SK-N-MC (cell line): ENCODE data around the gene GZMA.
"Not testable (repeated sequence)": the region's sequence is repeated elsewhere in the genome, so short reads cannot be mapped to it uniquely, and the experiment has no call there.

Experiments
- DNase-seq: peaks from one replicate; pipeline ENCODE4 v3.0.0-alpha.2; 2011; ENCODE audit warnings: low read depth, low spot score
- H3K27ac ChIP-seq: fragments of 200-600 bp; sonication (generic); 2 replicates; pipeline ENCODE4 v1.5.1; 2016; ENCODE audit warnings: mixed run types
- H3K36me3 ChIP-seq: fragments of 200-600 bp; sonication (generic); 2 replicates; pipeline ENCODE4 v1.6.1; 2017; ENCODE audit warnings: antibody characterized with exemption, low read length, mixed read lengths; ENCODE audit not compliant: insufficient read depth
- H3K4me3 ChIP-seq: fragments of 200-600 bp; sonication (generic); 2 replicates; pipeline ENCODE4 v1.5.1; 2016
- H3K9ac ChIP-seq: fragments of 200-600 bp; sonication (generic); 2 replicates; pipeline ENCODE4 v1.8.0; 2017; ENCODE audit warnings: mixed run types, mixed read lengths; ENCODE audit not compliant: insufficient read length
- H3K9me3 ChIP-seq: fragments of 200-600 bp; sonication (generic); 2 replicates; pipeline ENCODE4 v1.6.1; 2017; ENCODE audit warnings: low read depth, mild to moderate bottlenecking, antibody characterized with exemption, low read length, moderate library complexity, mixed read lengths
- EZH2 ChIP-seq: fragments of 200-600 bp; sonication (generic); IDR thresholded peaks from one replicate; pipeline ENCODE4 v1.6.1; 2017; ENCODE audit warnings: antibody characterized with exemption
- FOXP2 ChIP-seq: optimal IDR thresholded peaks from 2 replicates; pipeline ENCODE3; 2011; ENCODE audit warnings: mild to moderate bottlenecking, moderate library complexity; ENCODE audit not compliant: insufficient read depth; ENCODE audit errors: extremely low read length, control extremely low read depth
- POLR2AphosphoS5 ChIP-seq: IDR thresholded peaks from 2 replicates; pipeline ENCODE4 v1.6.1; 2012; ENCODE audit warnings: mild to moderate bottlenecking, low read depth, low read length, borderline replicate concordance

GZMA gene

DNA sequence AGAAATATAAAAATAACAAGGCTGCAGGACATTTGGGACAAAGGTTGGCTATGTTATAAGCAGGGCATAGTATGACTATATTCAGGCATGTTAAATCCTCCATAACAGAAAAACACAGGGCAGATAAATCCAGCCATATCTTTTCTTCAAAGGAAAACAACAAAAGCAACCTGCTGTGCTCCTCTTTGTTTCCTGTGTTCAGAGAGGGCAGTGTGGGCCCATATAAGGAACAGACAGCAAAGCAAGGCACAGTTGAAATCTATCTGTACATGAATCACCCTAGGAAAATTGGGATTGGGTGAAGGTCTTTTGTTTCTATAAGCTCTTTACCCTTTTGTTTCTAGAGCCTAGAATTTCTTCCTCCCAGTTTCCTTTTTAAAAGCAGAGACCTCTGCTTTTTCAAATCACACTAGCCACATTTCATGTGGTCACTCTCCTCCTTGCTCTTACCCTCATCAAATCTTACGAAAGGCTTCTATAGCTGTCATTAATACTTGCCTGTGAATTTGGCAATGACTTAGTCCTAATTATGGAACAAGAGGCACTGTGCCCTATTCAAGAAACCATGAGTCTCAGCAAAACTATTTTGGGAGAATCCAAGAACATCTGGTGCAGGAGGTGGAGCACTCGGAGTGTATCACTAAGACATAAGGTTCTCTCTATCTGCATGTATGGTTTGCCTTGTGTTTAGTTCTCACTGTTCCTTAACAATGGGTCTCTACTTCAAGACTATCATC lies 1.8 kb downstream of the GZMA start:
- Histone ChIP-seq H3K27ac (no peak overlapping the region), H3K36me3 (no peaks in the 10 kb centered on the region), H3K9me3 (no peaks in the 10 kb centered on the region), H3K4me3 (no peak overlapping the region), H3K9ac (no peak overlapping the region)
- TF ChIP-seq FOXP2 (no peak), POLR2AphosphoS5 (no peak), EZH2 (no peak)
- no peak for DNase-seq

DNA sequence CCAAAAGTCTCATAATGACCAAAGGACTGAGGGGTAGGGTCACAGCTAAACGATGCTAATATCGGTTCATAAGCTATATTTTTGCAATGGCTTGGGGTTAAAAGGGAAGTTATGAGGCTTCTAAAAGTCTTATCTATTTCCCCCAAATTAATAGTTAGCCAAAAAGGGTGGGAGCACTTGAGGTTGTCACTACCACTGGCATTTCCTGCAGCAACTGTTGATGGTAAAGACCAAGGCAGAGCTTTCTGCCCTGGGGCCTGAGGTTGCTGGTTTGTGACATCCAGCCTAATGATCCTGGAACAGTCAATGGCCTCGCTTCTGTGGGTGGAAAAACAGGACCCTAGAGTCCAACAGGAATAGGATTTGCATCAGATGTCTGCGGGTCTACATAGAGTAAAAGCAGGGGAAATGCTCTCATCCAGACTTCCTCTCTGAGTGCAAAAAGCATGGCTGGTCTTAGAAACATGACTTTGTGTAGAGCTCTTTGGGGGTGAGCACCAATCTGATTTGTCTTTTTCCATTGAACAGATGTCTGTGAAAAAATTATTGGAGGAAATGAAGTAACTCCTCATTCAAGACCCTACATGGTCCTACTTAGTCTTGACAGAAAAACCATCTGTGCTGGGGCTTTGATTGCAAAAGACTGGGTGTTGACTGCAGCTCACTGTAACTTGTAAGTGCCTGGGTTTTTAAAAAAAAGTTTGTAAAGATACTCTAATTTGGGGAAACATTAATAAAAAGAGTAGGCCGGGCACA lies 2.7 kb downstream of the GZMA start:
- Histone ChIP-seq H3K9ac (no peak overlapping the region), H3K27ac (no peak overlapping the region), H3K36me3 (no peaks in the 10 kb centered on the region), H3K9me3 (no peaks in the 10 kb centered on the region), H3K4me3 (no peak overlapping the region)
- no peak for TF ChIP-seq FOXP2
- no peak for TF ChIP-seq EZH2
- TF ChIP-seq POLR2AphosphoS5, result no peak
- DNase-seq, result no peak

DNA sequence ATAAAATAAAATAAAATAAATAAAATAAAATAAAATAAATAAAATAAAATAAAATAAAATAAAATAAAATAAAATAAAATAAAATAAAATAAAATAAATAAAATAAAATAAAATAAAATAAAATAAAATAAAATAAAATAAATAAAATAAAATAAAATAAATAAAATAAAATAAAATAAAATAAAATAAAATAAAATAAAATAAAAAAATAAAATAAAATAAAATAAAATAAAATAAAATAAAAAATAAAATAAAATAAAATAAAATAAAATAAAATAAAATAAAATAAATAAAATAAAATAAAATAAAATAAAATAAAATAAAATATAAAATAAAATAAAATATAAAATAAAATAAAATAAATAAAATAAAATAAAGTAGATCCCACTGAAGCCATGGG lies 3.5 kb downstream of the GZMA start:
- H3K36me3 ChIP-seq, DNase-seq, H3K9me3 ChIP-seq, H3K27ac ChIP-seq, H3K4me3 ChIP-seq, H3K9ac ChIP-seq: not testable (repeated sequence)

DNA sequence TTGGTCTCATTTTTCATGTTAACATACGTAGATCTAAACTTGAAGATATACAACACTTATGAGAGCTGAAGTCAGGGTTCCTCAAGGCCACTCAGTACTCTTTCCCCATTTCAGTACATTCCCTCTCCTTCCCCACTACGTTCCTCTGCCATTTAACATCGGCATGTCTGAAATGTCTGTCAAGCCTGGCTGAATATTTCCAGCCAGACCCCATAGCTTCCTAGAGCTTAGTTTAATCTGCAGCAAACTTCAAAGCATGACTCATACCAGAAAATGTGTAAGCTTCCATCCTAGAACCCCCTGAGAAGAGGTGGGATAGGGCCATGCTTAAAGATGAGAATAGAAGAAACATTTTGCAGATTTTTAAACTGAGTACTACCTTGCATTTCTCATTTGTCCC lies 6.2 kb downstream of the GZMA start:
- Histone ChIP-seq H3K27ac (no peak overlapping the region), H3K36me3 (no peaks in the 10 kb centered on the region), H3K9ac (no peak overlapping the region), H3K9me3 (no peaks in the 10 kb centered on the region; the same call in 1 of the 2 replicates), H3K4me3 (no peak overlapping the region)
- no peak for DNase-seq
- TF ChIP-seq FOXP2 (no peak), EZH2 (no peak), POLR2AphosphoS5 (no peak)

DNA sequence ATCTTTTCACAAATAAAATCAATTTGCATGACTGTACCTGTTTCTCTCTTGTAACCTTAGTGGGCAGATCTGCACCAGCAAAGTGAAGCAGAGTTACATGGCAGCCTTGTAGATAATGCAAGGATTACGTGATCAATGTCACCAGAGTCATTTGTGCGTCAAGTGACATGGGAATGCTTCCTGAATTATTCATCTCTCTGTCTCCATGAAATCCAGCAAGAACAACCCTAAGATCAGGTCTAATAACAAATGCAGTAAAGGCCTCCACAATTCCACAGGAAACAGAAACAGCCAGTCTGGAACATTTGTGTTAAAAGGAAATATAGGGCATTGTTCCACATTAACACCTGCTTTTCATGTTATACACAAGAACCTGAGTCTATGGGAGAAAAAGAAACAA lies 7.8 kb downstream of the GZMA start:
- Histone ChIP-seq H3K27ac (no peak overlapping the region), H3K36me3 (no peaks in the 10 kb centered on the region), H3K4me3 (no peak overlapping the region), H3K9ac (no peak overlapping the region), H3K9me3 (no peaks in the 10 kb centered on the region; the same call in 1 of the 2 replicates)
- no peak for DNase-seq
- TF ChIP-seq POLR2AphosphoS5, result no peak
- TF ChIP-seq FOXP2, result no peak
- no peak for TF ChIP-seq EZH2

DNA sequence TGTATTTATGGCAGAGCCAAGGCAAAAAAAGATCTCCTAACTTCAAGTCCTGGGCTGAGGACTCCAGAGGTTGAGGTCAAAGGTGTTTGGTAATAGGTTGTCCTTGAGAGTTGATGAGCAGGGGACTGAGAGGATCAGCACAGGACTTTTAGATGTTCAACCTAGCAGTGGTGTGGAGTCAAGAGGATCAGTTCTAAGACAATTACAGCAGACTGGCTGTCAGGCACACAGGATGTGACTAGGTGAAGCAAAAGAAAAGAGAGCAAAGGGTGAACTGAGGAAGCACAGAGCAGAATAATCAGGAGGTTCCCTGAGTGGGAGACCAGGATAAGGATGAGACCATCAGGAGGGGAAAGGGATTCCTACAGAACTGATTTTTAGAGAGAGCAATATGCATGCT lies 10.9 kb downstream of the GZMA start:
- Histone ChIP-seq H3K36me3 (no peaks in the 10 kb centered on the region), H3K4me3 (no peak overlapping the region), H3K9ac (no peak overlapping the region), H3K9me3 (no peaks in the 10 kb centered on the region; the same call in 1 of the 2 replicates), H3K27ac (no peak overlapping the region)
- no peak for DNase-seq
- no peak for TF ChIP-seq POLR2AphosphoS5
- TF ChIP-seq EZH2, result no peak
- no peak for TF ChIP-seq FOXP2

DNA sequence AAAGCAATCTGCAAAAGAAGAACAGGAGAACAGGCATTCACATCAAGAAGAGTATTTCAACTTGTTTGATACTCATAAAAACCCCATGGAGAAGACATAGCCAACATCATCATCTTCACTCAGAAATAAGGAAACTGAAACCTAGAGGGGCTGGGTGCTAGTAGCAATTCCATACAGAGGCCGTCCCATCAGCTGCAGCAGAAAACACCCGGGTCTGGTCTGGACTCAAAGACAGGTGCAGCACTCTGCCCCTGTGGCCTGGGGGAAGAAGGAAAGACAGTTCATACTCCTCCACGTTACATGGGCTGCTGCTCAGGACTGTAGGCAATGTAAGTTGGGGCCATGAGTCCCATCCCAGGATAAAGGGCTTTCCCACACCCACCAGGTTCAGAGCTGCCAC lies 11.6 kb downstream of the GZMA start:
- no peak overlapping the region for H3K4me3 ChIP-seq
- H3K27ac ChIP-seq, result no peak overlapping the region
- H3K9me3 ChIP-seq, result no peaks in the 10 kb centered on the region; the same call in 1 of the 2 replicates
- DNase-seq, result no peak
- no peak for TF ChIP-seq POLR2AphosphoS5
- H3K9ac ChIP-seq, result no peak overlapping the region
- H3K36me3 ChIP-seq, result no peaks in the 10 kb centered on the region

DNA sequence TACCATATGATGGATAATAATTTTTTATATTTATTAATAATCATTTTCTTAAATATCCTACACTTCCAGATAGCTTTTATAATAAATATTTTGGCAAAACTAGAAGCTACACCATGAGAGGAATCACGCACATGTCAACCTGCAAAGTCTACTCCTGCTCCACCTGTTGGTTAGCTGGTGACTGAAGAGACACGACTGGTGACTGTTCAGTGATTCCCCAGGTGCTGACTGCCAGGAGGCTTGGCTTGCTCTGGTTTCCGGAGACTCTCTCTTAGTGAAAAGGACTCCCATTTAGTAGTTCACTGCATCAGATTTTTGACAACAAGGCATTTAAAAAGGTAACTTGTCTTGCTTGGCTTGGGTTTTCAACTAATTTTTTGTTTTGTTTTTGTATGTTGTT lies 20.9 kb downstream of the GZMA start:
- DNase-seq, result no peak
- TF ChIP-seq POLR2AphosphoS5 (no peak), FOXP2 (no peak), EZH2 (no peak)

More for the DNA sequence above, 20.9 kb downstream of the GZMA start:
- no peak overlapping the region for H3K27ac ChIP-seq
- H3K9ac ChIP-seq, result no peak overlapping the region
- no peak overlapping the region for H3K4me3 ChIP-seq
- H3K36me3 ChIP-seq, result no peaks in the 10 kb centered on the region
- no peaks in the 10 kb centered on the region for H3K9me3 ChIP-seq
